HepG2 (cell line): ENCODE results near the gene SP6. TPM values are rescaled to one million over a fixed set of nuclear protein-coding genes. Genes with fewer than 3 reads are reported as not detected.

Experiments used
- BRD4 ChIP-seq: sonication (generic); formaldehyde crosslinking; IDR thresholded peaks from 2 replicates; pipeline ENCODE4 v1.4.0; 2020; ENCODE audit warnings: missing genetic modification reagents
- CEBPG ChIP-seq: IDR thresholded peaks from 2 replicates; pipeline ENCODE4 v1.6.1; 2016
- EP300 ChIP-seq, 3 experiments: sonication (generic) in 1 of 3; formaldehyde crosslinking in 1 of 3; IDR thresholded peaks; 2 replicates each; pipeline versions ENCODE4 v1.5.1 to v1.6.1; 2011 to 2020; ENCODE audit warnings: low read depth in 2 of 3, low read length in 2 of 3, borderline replicate concordance in 1 of 3, improper control_type of control experiment in 1 of 3, mild to moderate bottlenecking in 1 of 3, missing genetic modification reagents in 1 of 3, moderate library complexity in 1 of 3
- MAF1 ChIP-seq: sonication (generic); formaldehyde crosslinking; IDR thresholded peaks from 2 replicates; pipeline ENCODE4 v1.5.0; 2020; ENCODE audit warnings: missing genetic modification reagents, borderline replicate concordance
- MLLT10 ChIP-seq: sonication (generic); formaldehyde crosslinking; IDR thresholded peaks from 2 replicates; pipeline ENCODE4 v1.4.0; 2020; ENCODE audit warnings: missing genetic modification reagents
- POLR2A ChIP-seq, 2 experiments: IDR thresholded peaks; 2 replicates each; pipeline ENCODE4 v1.6.1; 2011; ENCODE audit warnings: low read depth in 2 of 2, low read length in 2 of 2, mild to moderate bottlenecking in 1 of 2, moderate library complexity in 1 of 2; ENCODE audit not compliant: insufficient read depth in 1 of 2
- SP1 ChIP-seq, 2 experiments: fragments of 450-650 bp in 1 of 2; sonication (generic) in 1 of 2; formaldehyde crosslinking in 1 of 2; IDR thresholded peaks; 2 replicates each; pipeline versions ENCODE4 v1.4.0 to v1.6.1; 2016 to 2020; ENCODE audit warnings: missing genetic modification reagents in 1 of 2
- SYNCRIP ChIP-seq: fragments of 200-400 bp; formaldehyde crosslinking; IDR thresholded peaks from 2 replicates; pipeline ENCODE4 v1.6.1; 2018; ENCODE audit warnings: mild to moderate bottlenecking, low read depth, low read length; ENCODE audit not compliant: insufficient read depth
- XRCC5 ChIP-seq: fragments of 200-400 bp; formaldehyde crosslinking; optimal IDR thresholded peaks from 2 replicates; pipeline ENCODE3; 2017; ENCODE audit warnings: mild to moderate bottlenecking, low read length
- ZNF225 ChIP-seq: sonication (generic); formaldehyde crosslinking; IDR thresholded peaks from 2 replicates; pipeline ENCODE4 v1.4.0; 2020; ENCODE audit warnings: mild to moderate bottlenecking, missing genetic modification reagents
- ZNF543 ChIP-seq: sonication (generic); formaldehyde crosslinking; IDR thresholded peaks from 2 replicates; pipeline ENCODE4 v1.4.0; 2020; ENCODE audit warnings: mild to moderate bottlenecking, missing genetic modification reagents
- ZSCAN22 ChIP-seq: sonication (generic); formaldehyde crosslinking; IDR thresholded peaks from 2 replicates; pipeline ENCODE4 v1.4.0; 2020; ENCODE audit warnings: mild to moderate bottlenecking, missing genetic modification reagents
- polyA plus RNA-seq, 8 experiments: library from polyadenylated mRNA; depleted of rRNA in 3 of 8; stranded (reverse) in 7 of 8; unstranded in 1 of 8; fragments of >200 nt; fragmentation: Illumina TruSeq in 4 of 8; extraction: Trizol in 4 of 8; gene quantifications; 2 replicates each; pipeline versions ENCODE4 v1.2.1 to v1.2.3, GENCODE V29; 2011 to 2016; ENCODE audit warnings: low read depth in 4 of 8, missing spikeins in 1 of 8, mixed read lengths in 1 of 8; ENCODE audit not compliant: insufficient read depth in 1 of 8
- total RNA-seq, 5 experiments: library from RNA; depleted of rRNA; stranded (reverse); fragments of >200 nt; fragmentation: Illumina TruSeq; extraction: Trizol; gene quantifications; 2 replicates each; pipeline ENCODE4 v1.2.3, GENCODE V29; 2016; ENCODE audit warnings: low read depth in 1 of 5
- TF ChIP-seq, protein P1 (sequence below): sonication (generic); formaldehyde crosslinking; conservative IDR thresholded peaks from 2 replicates; pipeline ENCODE4 v1.8.0; 2022; ENCODE audit warnings: missing genetic modification reagents
- TF ChIP-seq, protein P2 (sequence below): sonication (generic); formaldehyde crosslinking; IDR thresholded peaks from 2 replicates; pipeline ENCODE4 v1.4.0; 2020; ENCODE audit warnings: missing genetic modification reagents, borderline replicate concordance
- TF ChIP-seq, protein P3 (sequence below): sonication (generic); formaldehyde crosslinking; IDR thresholded peaks from 2 replicates; pipeline ENCODE4 v1.4.0; 2020; ENCODE audit warnings: missing genetic modification reagents, borderline replicate concordance
- TF ChIP-seq, protein P4 (sequence below): IDR thresholded peaks from 2 replicates; pipeline ENCODE4 v1.6.1; 2012; ENCODE audit warnings: low read length, improper control_type of control experiment

The SP6 gene
- total and polyA plus RNA-seq, 2 of the 13 experiments (the other 11 are each of a cell fraction or from before 2014, with no cell fraction given) = 0.07 TPM

DNA sequence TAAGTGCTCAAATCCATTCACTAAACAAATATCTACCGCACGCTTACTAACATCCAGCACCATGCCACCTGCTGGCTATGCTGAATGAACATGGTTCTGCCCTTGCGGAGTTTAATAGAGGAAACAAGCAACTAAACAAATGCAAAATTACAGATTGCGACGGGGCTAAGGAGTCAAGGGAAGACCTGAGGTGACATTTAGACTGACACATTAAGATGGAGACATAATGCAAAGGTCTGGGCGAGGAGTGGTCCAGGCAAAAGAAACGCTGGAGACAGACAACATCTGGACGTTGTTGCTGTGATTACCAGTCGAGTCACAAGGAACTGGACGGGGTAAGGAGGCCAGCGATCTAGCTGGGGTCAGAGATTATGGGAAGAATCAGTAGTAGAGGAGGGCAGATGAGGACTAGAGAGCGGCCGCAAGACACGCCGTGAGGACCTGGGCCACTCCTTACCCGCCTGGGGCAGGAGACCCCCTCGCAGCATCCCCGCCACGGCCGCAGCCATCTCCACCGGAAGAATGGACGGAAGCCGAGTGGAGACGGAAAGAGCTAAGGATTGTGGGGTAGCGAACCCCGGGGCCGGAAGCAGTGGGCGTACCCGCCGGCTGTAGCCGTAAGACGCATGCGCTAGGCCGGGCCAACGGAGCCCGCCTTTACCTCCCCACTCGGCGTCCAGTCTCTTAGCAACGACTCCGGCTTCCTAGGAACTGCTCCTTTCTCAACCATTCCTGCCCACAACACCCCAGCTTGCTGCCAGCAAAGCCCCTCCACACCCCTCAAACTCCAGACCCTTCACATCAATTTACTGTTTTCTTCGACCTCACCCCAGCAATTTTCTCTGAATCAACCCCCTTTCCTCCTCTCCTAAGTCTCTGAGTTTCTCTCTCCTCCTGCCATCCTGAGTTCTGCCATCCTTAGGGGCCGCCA lies 19.7 kb downstream of the SP6 start, which contains the start of the genes LRRC46 and MRPL10 (continued):
- TF ChIP-seq, protein P1, sequence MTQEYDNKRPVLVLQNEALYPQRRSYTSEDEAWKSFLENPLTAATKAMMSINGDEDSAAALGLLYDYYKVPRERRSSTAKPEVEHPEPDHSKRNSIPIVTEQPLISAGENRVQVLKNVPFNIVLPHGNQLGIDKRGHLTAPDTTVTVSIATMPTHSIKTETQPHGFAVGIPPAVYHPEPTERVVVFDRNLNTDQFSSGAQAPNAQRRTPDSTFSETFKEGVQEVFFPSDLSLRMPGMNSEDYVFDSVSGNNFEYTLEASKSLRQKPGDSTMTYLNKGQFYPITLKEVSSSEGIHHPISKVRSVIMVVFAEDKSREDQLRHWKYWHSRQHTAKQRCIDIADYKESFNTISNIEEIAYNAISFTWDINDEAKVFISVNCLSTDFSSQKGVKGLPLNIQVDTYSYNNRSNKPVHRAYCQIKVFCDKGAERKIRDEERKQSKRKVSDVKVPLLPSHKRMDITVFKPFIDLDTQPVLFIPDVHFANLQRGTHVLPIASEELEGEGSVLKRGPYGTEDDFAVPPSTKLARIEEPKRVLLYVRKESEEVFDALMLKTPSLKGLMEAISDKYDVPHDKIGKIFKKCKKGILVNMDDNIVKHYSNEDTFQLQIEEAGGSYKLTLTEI (CRISPR knock-in tag) = no peak
- TF ChIP-seq, protein P2, sequence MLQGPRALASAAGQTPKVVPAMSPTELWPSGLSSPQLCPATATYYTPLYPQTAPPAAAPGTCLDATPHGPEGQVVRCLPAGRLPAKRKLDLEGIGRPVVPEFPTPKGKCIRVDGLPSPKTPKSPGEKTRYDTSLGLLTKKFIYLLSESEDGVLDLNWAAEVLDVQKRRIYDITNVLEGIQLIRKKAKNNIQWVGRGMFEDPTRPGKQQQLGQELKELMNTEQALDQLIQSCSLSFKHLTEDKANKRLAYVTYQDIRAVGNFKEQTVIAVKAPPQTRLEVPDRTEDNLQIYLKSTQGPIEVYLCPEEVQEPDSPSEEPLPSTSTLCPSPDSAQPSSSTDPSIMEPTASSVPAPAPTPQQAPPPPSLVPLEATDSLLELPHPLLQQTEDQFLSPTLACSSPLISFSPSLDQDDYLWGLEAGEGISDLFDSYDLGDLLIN (CRISPR knock-in tag) = no peak
- TF ChIP-seq MAF1 (CRISPR knock-in tag) (no peak; the same call in 1 of the 2 replicates), ZNF543 (CRISPR knock-in tag) (peak; percentile 72; the same call in 1 of the 2 replicates), ZNF225 (CRISPR knock-in tag) (peak; percentile 88; the same call in 1 of the 2 replicates), ZSCAN22 (CRISPR knock-in tag) (no peak), SYNCRIP (no peak), CEBPG (CRISPR knock-in tag) (no peak), BRD4 (CRISPR knock-in tag) (peak; percentile 89; the same call in 1 of the 2 replicates), POLR2A (IDR thresholded peaks at IDR 0.05; ENCODE audit: insufficient read depth in 1 of 2, low read depth in 2 of 2, low read length in 2 of 2) (peak; percentile 96 to 98), XRCC5 (peak; percentile 83), EP300 (IDR thresholded peaks at IDR 0.05; ENCODE audit: low read depth in 2 of 2, low read length in 2 of 2) (peak in 1 of 2 experiments; percentile 24; a peak in 1 of 4 replicates), EP300 (CRISPR knock-in tag; IDR thresholded peaks at IDR 0.05; ENCODE audit: borderline replicate concordance) (peak; percentile 73; the same call in 1 of the 2 replicates), MLLT10 (CRISPR knock-in tag) (no peak), SP1 (IDR thresholded peaks at IDR 0.05) (no peak), SP1 (CRISPR knock-in tag; IDR thresholded peaks at IDR 0.05) (peak; percentile 86; the same call in 1 of the 2 replicates)
- TF ChIP-seq, protein P3, sequence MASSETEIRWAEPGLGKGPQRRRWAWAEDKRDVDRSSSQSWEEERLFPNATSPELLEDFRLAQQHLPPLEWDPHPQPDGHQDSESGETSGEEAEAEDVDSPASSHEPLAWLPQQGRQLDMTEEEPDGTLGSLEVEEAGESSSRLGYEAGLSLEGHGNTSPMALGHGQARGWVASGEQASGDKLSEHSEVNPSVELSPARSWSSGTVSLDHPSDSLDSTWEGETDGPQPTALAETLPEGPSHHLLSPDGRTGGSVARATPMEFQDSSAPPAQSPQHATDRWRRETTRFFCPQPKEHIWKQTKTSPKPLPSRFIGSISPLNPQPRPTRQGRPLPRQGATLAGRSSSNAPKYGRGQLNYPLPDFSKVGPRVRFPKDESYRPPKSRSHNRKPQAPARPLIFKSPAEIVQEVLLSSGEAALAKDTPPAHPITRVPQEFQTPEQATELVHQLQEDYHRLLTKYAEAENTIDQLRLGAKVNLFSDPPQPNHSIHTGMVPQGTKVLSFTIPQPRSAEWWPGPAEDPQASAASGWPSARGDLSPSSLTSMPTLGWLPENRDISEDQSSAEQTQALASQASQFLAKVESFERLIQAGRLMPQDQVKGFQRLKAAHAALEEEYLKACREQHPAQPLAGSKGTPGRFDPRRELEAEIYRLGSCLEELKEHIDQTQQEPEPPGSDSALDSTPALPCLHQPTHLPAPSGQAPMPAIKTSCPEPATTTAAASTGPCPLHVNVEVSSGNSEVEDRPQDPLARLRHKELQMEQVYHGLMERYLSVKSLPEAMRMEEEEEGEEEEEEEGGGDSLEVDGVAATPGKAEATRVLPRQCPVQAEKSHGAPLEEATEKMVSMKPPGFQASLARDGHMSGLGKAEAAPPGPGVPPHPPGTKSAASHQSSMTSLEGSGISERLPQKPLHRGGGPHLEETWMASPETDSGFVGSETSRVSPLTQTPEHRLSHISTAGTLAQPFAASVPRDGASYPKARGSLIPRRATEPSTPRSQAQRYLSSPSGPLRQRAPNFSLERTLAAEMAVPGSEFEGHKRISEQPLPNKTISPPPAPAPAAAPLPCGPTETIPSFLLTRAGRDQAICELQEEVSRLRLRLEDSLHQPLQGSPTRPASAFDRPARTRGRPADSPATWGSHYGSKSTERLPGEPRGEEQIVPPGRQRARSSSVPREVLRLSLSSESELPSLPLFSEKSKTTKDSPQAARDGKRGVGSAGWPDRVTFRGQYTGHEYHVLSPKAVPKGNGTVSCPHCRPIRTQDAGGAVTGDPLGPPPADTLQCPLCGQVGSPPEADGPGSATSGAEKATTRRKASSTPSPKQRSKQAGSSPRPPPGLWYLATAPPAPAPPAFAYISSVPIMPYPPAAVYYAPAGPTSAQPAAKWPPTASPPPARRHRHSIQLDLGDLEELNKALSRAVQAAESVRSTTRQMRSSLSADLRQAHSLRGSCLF = no peak
- TF ChIP-seq, protein P4, sequence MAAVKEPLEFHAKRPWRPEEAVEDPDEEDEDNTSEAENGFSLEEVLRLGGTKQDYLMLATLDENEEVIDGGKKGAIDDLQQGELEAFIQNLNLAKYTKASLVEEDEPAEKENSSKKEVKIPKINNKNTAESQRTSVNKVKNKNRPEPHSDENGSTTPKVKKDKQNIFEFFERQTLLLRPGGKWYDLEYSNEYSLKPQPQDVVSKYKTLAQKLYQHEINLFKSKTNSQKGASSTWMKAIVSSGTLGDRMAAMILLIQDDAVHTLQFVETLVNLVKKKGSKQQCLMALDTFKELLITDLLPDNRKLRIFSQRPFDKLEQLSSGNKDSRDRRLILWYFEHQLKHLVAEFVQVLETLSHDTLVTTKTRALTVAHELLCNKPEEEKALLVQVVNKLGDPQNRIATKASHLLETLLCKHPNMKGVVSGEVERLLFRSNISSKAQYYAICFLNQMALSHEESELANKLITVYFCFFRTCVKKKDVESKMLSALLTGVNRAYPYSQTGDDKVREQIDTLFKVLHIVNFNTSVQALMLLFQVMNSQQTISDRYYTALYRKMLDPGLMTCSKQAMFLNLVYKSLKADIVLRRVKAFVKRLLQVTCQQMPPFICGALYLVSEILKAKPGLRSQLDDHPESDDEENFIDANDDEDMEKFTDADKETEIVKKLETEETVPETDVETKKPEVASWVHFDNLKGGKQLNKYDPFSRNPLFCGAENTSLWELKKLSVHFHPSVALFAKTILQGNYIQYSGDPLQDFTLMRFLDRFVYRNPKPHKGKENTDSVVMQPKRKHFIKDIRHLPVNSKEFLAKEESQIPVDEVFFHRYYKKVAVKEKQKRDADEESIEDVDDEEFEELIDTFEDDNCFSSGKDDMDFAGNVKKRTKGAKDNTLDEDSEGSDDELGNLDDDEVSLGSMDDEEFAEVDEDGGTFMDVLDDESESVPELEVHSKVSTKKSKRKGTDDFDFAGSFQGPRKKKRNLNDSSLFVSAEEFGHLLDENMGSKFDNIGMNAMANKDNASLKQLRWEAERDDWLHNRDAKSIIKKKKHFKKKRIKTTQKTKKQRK = no peak
